Measurements from ENCODE around the gene SMAD3.

SMAD3 gene

DNA sequence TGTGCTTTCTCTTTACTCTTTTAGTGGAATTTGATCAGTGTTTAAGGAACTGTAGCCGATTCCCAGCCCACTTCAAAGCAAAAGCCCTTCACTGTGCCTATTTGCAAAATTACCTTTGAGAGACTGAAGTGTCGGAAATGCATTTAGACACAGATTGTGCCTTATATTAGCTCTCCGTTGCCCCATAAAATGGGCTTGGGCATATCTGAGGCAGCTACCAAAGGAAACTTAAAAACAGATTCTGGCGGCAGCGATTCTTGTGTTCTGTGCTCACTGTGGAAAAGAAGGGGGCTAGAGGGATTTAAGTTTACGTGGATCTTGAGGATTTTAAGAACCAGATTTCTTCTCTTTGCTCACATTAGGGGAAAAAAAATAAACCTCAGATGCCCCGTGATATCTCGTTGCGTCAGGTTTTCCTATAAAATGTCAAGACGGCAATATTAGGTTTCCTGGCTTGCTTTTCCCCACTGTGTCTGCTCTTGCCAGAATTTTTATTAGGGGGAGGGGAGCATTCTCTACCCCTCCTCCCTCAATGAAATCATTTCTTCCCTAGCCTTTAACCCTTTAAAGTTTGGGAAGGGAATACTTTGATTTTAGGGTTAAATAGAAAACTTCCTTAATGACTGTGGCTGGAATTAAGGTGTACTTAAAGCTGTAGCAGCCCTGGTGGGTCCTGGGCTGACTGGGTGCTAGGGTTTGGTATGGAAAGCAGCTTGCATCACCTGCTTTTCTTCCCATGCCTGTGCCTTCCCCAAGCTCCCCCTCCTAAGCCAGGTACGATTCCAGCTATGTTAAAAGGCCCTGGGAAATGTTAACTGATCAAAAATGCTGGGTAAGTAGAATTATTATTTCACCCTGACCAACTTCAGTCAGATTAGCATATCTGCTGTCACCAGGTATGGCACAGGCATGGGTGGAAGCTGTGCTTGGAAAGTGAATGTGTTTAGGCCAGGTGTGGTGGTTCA is 73.8 kb downstream of the SMAD3 start:
- TF ChIP-seq TAF1 (IDR thresholded peaks at IDR 0.05; ENCODE audit: borderline replicate concordance, low read depth, low read length) (no peak), POLR2A (IDR thresholded peaks at IDR 0.05; ENCODE audit: low read depth, low read length) (no peak), POLR2AphosphoS5 (IDR thresholded peaks at IDR 0.05; ENCODE audit: low read depth, low read length) (no peak)
- DNase-seq (ENCODE audit: insufficient read length) (no peak), FAIRE-seq (no peak)

- DNase-seq (ENCODE audit: insufficient read length) = no peak
- no peak for TF ChIP-seq POLR2A (IDR thresholded peaks at IDR 0.05; ENCODE audit: low read depth, low read length)
- TF ChIP-seq POLR2AphosphoS5 (IDR thresholded peaks at IDR 0.05; ENCODE audit: low read depth, low read length) = no peak
- TF ChIP-seq TAF1 (IDR thresholded peaks at IDR 0.05; ENCODE audit: borderline replicate concordance, low read depth, low read length) = no peak
- no peak for FAIRE-seq
These were observed 74.9 kb downstream of the SMAD3 start for GRCh38 chr15:67140078-67140833.

DNA sequence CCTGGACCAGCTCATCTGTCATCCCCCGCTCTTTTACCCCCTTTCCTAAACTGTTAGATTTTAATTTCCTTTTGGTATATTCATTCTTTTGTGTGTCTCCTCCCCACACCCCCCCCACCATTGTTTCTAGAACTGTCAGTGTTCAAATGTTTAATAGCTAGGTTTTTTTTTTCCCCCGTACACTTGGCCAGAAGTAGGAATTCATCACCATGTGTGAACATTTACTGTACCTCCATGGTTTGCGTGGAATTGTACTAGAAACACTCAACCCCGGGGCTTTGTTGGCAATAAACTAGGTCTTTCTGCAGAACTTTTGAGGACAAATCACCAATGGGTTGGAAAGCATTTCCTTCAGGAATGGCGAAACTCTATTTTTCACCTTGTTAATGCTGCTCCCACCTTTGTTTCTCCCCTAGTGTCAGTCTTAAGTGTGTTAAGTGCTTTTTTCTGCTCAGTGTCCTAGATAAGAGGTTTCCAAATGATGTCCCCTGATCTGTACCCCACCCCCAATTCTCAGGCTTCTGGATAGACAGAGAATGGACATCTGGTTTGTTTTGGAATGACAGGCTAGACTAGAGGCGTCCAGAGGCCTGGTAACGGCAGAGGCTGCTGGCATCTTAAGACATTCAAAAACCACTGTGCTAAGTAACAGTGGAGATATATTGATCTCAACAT is 76.8 kb downstream of the SMAD3 start:
- FAIRE-seq = no peak
- TF ChIP-seq TAF1 (IDR thresholded peaks at IDR 0.05; ENCODE audit: borderline replicate concordance, low read depth, low read length) = no peak
- TF ChIP-seq POLR2A (IDR thresholded peaks at IDR 0.05; ENCODE audit: low read depth, low read length) = no peak
- no peak for TF ChIP-seq POLR2AphosphoS5 (IDR thresholded peaks at IDR 0.05; ENCODE audit: low read depth, low read length)
- no peak for DNase-seq (ENCODE audit: insufficient read length)

- DNase-seq (ENCODE audit: insufficient read length) (no peak), FAIRE-seq (no peak)
- no peak for TF ChIP-seq POLR2A (IDR thresholded peaks at IDR 0.05; ENCODE audit: low read depth, low read length)
- TF ChIP-seq TAF1 (IDR thresholded peaks at IDR 0.05; ENCODE audit: borderline replicate concordance, low read depth, low read length) = no peak
- no peak for TF ChIP-seq POLR2AphosphoS5 (IDR thresholded peaks at IDR 0.05; ENCODE audit: low read depth, low read length)
These were observed 77.3 kb downstream of the SMAD3 start for GRCh38 chr15:67142767-67143100.

- TF ChIP-seq TAF1 (IDR thresholded peaks at IDR 0.05; ENCODE audit: borderline replicate concordance, low read depth, low read length) = no peak
- TF ChIP-seq POLR2AphosphoS5 (IDR thresholded peaks at IDR 0.05; ENCODE audit: low read depth, low read length) = no peak
- TF ChIP-seq POLR2A (IDR thresholded peaks at IDR 0.05; ENCODE audit: low read depth, low read length) = no peak
- no peak for FAIRE-seq
These were observed 78.2 kb downstream of the SMAD3 start for GRCh38 chr15:67143646-67144045.

DNA sequence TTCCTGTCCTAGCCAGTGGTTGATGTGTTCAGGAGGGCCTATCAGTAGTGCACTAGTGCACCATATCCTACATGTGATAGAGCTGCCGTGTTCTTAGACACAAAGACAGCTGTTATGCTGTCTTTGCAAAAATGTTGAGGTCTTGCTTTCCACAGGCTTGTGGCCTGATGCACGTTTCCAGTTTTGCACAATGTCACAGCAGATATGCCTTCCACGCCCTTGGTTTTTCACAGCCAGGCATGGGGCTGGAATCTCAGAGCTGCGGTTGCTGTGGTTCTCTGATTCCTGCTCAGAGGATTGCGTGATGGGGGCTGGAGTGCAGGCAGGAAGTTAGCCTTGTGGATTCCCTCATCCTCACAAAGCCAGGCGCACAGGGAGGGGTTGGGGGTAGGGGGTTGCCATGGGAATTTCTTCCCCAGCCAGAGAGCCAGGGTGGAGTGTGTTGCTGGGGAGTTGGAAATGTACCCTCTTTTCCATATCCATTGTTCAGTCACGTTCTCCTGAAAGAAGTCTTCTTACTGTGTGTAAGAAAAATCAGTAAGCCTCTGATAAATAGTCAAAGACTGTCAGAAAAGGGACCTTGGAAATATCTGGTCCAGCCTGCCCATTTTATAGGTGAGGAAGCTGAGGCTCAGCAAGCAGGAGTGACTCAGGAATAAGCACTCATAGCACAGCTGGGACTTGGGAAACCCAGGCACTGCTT is 79.4 kb downstream of the SMAD3 start:
- TF ChIP-seq TAF1 (IDR thresholded peaks at IDR 0.05; ENCODE audit: borderline replicate concordance, low read depth, low read length) (no peak), POLR2A (IDR thresholded peaks at IDR 0.05; ENCODE audit: low read depth, low read length) (no peak), POLR2AphosphoS5 (IDR thresholded peaks at IDR 0.05; ENCODE audit: low read depth, low read length) (no peak)
- FAIRE-seq = no peak
- DNase-seq (ENCODE audit: insufficient read length) = no peak

More at GRCh38 chr15:67143646-67144045, 78.2 kb downstream of the SMAD3 start:
- DNase-seq (ENCODE audit: insufficient read length) = no peak

DNA sequence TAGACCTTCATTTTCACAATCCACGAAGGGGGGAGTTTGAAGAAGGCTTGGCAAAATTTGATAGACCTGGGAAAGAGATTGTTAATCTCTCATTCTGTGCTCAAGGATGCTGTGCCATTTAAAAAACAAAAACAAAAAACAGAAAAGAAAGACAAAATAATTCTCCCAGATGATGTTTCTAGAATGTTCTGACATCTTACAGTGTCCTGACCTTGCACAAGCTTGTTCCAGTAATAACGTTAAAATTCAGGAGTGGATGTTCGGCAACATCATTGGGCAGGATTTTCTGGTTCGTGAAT is 79.9 kb downstream of the SMAD3 start:
- FAIRE-seq = no peak
- DNase-seq (ENCODE audit: insufficient read length) = no peak
- TF ChIP-seq TAF1 (IDR thresholded peaks at IDR 0.05; ENCODE audit: borderline replicate concordance, low read depth, low read length) = no peak
- no peak for TF ChIP-seq POLR2AphosphoS5 (IDR thresholded peaks at IDR 0.05; ENCODE audit: low read depth, low read length)
- TF ChIP-seq POLR2A (IDR thresholded peaks at IDR 0.05; ENCODE audit: low read depth, low read length) = no peak

- DNase-seq (ENCODE audit: insufficient read length) (no peak), FAIRE-seq (no peak)
- TF ChIP-seq TAF1 (IDR thresholded peaks at IDR 0.05; ENCODE audit: borderline replicate concordance, low read depth, low read length) (no peak), POLR2A (IDR thresholded peaks at IDR 0.05; ENCODE audit: low read depth, low read length) (no peak), POLR2AphosphoS5 (IDR thresholded peaks at IDR 0.05; ENCODE audit: low read depth, low read length) (no peak)
These were observed 80.3 kb downstream of the SMAD3 start for GRCh38 chr15:67145710-67146109.

DNA sequence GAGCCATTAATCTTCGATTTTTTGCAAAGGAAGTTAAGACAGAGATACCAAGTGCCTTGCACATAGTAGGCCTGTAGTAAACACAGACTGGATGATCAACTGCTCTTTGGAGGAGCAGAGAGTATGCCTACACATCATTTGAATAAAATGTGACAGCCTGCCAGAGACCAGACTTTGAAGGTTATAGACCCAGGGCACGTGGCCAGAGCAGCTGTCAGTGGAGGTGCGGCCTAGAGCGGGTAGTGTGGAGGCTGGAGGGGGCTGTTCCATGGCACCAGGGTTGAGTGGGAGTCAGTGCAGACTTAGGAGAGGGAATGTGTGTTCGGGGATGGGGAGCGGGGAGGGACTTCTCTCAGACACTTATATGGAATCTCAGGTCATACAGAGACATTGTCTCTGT is 80.8 kb downstream of the SMAD3 start:
- FAIRE-seq (no peak), DNase-seq (ENCODE audit: insufficient read length) (no peak)
- TF ChIP-seq POLR2A (IDR thresholded peaks at IDR 0.05; ENCODE audit: low read depth, low read length) = no peak
- no peak for TF ChIP-seq TAF1 (IDR thresholded peaks at IDR 0.05; ENCODE audit: borderline replicate concordance, low read depth, low read length)
- no peak for TF ChIP-seq POLR2AphosphoS5 (IDR thresholded peaks at IDR 0.05; ENCODE audit: low read depth, low read length)

DNA sequence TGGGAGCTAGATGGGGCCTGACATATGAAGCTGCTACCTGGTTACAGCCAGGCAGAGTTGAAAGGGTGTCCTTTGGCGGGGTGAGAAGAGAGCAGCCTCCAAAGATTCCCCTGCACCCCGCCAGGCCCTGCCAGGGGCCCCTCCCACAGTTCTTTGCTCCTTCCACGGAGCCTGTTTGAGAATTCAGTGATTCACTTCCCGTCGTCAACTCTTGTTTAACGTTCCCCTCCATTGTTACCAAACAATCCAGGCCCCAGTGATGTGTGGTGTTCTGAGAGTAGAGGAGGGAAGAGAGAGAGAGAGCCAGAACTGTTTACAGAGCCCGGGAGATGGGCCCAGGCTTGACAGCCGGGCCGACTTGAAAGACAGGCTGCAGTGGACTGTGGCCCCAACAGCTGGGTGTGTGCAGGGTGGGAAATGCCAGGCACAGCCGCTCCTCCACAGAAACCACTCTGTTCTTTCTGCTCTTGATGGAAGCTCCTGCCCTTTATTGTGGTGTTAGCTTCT is 81.5 kb downstream of the SMAD3 start:
- no peak for FAIRE-seq
- DNase-seq (ENCODE audit: insufficient read length) = no peak
- TF ChIP-seq TAF1 (IDR thresholded peaks at IDR 0.05; ENCODE audit: borderline replicate concordance, low read depth, low read length) (no peak), POLR2AphosphoS5 (IDR thresholded peaks at IDR 0.05; ENCODE audit: low read depth, low read length) (no peak), POLR2A (IDR thresholded peaks at IDR 0.05; ENCODE audit: low read depth, low read length) (no peak)

All from GM12892 (cell line).